ENCODE data around the gene REPIN1. TPM values are rescaled to one million over a fixed set of nuclear protein-coding genes. Genes with fewer than 3 reads are reported as not detected.

Gene REPIN1
- total and polyA plus RNA-seq, 2 donors (not counting 1 experiment from before 2014, with no cell fraction given) = 165 to 190 TPM

DNA sequence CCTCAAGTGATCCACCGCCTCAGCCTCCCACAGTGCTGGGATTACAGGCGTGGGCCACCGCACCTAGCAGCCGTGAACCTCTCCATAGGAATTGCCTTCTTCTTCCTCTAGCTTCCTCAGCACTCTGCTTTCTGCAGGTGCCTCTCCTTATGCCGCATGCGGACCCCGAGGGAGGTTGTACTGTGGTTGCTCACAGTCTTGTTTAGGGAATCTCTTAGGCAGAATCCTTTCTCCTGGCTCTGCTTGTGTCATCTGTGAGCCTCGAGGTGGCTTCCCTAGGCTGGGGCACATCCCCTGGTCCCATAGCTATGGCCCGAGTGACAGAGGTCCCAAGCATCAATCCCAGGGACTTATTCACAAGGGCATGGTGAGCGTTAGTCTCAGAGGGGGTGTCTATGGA, 48.6 kb downstream of the REPIN1 start:
- 96% methylated on average over 9 of the region's 10 CpGs for WGBS (ENCODE audit: insufficient coverage)
- Mint-ChIP-seq H3K27me3 (peaks cover 4% of the 10 kb centered on the region), H3K9me3 (ENCODE audit: insufficient read depth) (no peaks in the 10 kb centered on the region), H3K4me3 (no peak overlapping the region), H3K27ac (no peak overlapping the region), H3K4me1 (peaks cover 5% of the 10 kb centered on the region)
- ATAC-seq (ENCODE audit: low read depth) (no peak), DNase-seq (no peak)
- Histone ChIP-seq H3K9me3 (ENCODE audit: control extremely low read depth in 1 of 3, control insufficient read depth in 2 of 3, insufficient read depth in 1 of 3, low read length in 2 of 3) (no peaks in the 10 kb centered on the region), H4K20me1 (ENCODE audit: control insufficient read depth, insufficient read depth, low read length, poor library complexity, severe bottlenecking) (no peaks in the 10 kb centered on the region), H3K27me3 (replicated peaks in 1 of 4; ENCODE audit: control extremely low read depth in 1 of 4, control insufficient read depth in 3 of 4, insufficient read depth in 4 of 4, low read length in 3 of 4) (no peaks in the 10 kb centered on the region), H3K4me2 (replicated peaks; ENCODE audit: low read depth, low read length, poor library complexity, severe bottlenecking) (no peak overlapping the region), H3K4me3 (ENCODE audit: control extremely low read depth in 1 of 5, extremely low read depth in 1 of 5, insufficient read depth in 1 of 5, low read depth in 2 of 5, low read length in 4 of 5) (no peak overlapping the region), H3K36me3 (replicated peaks in 1 of 2; ENCODE audit: control extremely low read depth in 1 of 2, control insufficient read depth in 1 of 2, extremely low read depth in 1 of 2, insufficient read depth in 2 of 2, low read length in 1 of 2) (peaks cover 0 to 4% of the 10 kb centered on the region in 2 experiments), H3K27ac (ENCODE audit: low read length in 2 of 2) (no peak overlapping the region), H3K9ac (ENCODE audit: low read length) (no peak overlapping the region), H2AFZ (ENCODE audit: insufficient read depth, low read depth, low read length, poor library complexity, severe bottlenecking) (no peak overlapping the region), H3K4me1 (ENCODE audit: control insufficient read depth in 2 of 2, insufficient read depth in 2 of 2, low read length in 2 of 2) (peaks cover 0 to 5% of the 10 kb centered on the region in 2 donors), H3K79me2 (ENCODE audit: control insufficient read depth, insufficient read depth, low read length) (no peaks in the 10 kb centered on the region)
- intact Hi-C loops (cut with micrococcal nuclease) = no loop called here
- TF ChIP-seq EZH2 (IDR thresholded peaks at IDR 0.05; ENCODE audit: borderline replicate concordance, insufficient read depth, low read depth, low read length, poor library complexity, severe bottlenecking) = no peak
- TF ChIP-seq, protein P1, sequence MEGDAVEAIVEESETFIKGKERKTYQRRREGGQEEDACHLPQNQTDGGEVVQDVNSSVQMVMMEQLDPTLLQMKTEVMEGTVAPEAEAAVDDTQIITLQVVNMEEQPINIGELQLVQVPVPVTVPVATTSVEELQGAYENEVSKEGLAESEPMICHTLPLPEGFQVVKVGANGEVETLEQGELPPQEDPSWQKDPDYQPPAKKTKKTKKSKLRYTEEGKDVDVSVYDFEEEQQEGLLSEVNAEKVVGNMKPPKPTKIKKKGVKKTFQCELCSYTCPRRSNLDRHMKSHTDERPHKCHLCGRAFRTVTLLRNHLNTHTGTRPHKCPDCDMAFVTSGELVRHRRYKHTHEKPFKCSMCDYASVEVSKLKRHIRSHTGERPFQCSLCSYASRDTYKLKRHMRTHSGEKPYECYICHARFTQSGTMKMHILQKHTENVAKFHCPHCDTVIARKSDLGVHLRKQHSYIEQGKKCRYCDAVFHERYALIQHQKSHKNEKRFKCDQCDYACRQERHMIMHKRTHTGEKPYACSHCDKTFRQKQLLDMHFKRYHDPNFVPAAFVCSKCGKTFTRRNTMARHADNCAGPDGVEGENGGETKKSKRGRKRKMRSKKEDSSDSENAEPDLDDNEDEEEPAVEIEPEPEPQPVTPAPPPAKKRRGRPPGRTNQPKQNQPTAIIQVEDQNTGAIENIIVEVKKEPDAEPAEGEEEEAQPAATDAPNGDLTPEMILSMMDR (IDR thresholded peaks at IDR 0.05) = no peak
- POLR2A ChIA-PET = no interaction called here
- CTCF ChIA-PET = interaction anchor here (1.3 to 1.5 kb wide), 2 partner anchors 8 to 59 kb away, joined by 7 read pairs; no protein-coding TSS in a partner anchor

DNA sequence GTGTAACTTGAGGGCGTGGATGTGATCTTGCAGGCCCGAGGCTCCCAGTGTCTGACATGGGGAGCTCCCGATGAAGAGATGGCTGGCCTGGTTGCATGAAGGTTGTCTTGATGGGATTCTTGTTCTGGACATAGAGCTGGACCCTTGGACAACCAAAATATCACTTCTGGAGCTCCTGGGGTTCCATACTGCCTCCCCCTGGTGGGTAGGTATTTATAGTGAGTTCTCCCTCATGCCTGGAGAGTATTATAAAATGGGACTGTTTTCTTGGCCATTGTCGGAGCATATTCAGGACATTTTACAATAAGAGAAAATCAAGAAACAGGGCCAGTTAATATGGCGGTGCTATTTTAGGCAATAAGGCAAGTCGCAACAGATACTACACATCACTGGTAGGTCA, 49.2 kb downstream of the REPIN1 start:
- DNase-seq (no peak), ATAC-seq (ENCODE audit: low read depth) (no peak)
- Histone ChIP-seq H3K9ac (ENCODE audit: low read length) (no peak overlapping the region), H3K4me3 (ENCODE audit: control extremely low read depth in 1 of 5, extremely low read depth in 1 of 5, insufficient read depth in 1 of 5, low read depth in 2 of 5, low read length in 4 of 5) (no peak overlapping the region), H3K9me3 (ENCODE audit: control extremely low read depth in 1 of 3, control insufficient read depth in 2 of 3, insufficient read depth in 1 of 3, low read length in 2 of 3) (no peaks in the 10 kb centered on the region), H3K27me3 (replicated peaks in 1 of 4; ENCODE audit: control extremely low read depth in 1 of 4, control insufficient read depth in 3 of 4, insufficient read depth in 4 of 4, low read length in 3 of 4) (no peaks in the 10 kb centered on the region), H4K20me1 (ENCODE audit: control insufficient read depth, insufficient read depth, low read length, poor library complexity, severe bottlenecking) (no peaks in the 10 kb centered on the region), H2AFZ (ENCODE audit: insufficient read depth, low read depth, low read length, poor library complexity, severe bottlenecking) (no peak overlapping the region), H3K79me2 (ENCODE audit: control insufficient read depth, insufficient read depth, low read length) (no peaks in the 10 kb centered on the region), H3K4me2 (replicated peaks; ENCODE audit: low read depth, low read length, poor library complexity, severe bottlenecking) (no peak overlapping the region), H3K27ac (ENCODE audit: low read length in 2 of 2) (no peak overlapping the region), H3K4me1 (ENCODE audit: control insufficient read depth in 2 of 2, insufficient read depth in 2 of 2, low read length in 2 of 2) (peaks cover 0 to 5% of the 10 kb centered on the region in 2 donors), H3K36me3 (replicated peaks in 1 of 2; ENCODE audit: control extremely low read depth in 1 of 2, control insufficient read depth in 1 of 2, extremely low read depth in 1 of 2, insufficient read depth in 2 of 2, low read length in 1 of 2) (no peaks in the 10 kb centered on the region)
- H3K4me3 Mint-ChIP-seq = no peak overlapping the region
- 90% methylated on average over 3 of the region's 6 CpGs for WGBS (ENCODE audit: insufficient coverage)
- POLR2A ChIA-PET = no interaction called here
- no peak overlapping the region for H3K27ac Mint-ChIP-seq
- CTCF ChIA-PET = interaction anchor here (1.0 to 6.0 kb wide), 4 partner anchors 9 to 63 kb away, joined by 7 to 71 read pairs (median 7); no protein-coding TSS in a partner anchor
- no peaks in the 10 kb centered on the region for H3K9me3 Mint-ChIP-seq (ENCODE audit: insufficient read depth)
- no peak for TF ChIP-seq EZH2 (IDR thresholded peaks at IDR 0.05; ENCODE audit: borderline replicate concordance, insufficient read depth, low read depth, low read length, poor library complexity, severe bottlenecking)
- TF ChIP-seq, protein P1 (IDR thresholded peaks at IDR 0.05) = no peak
- peaks cover 4% of the 10 kb centered on the region for H3K27me3 Mint-ChIP-seq
- H3K4me1 Mint-ChIP-seq = peaks cover 5% of the 10 kb centered on the region
- intact Hi-C loops (cut with micrococcal nuclease) = no loop called here
